ENCODE results near the gene CNPPD1.

DNA sequence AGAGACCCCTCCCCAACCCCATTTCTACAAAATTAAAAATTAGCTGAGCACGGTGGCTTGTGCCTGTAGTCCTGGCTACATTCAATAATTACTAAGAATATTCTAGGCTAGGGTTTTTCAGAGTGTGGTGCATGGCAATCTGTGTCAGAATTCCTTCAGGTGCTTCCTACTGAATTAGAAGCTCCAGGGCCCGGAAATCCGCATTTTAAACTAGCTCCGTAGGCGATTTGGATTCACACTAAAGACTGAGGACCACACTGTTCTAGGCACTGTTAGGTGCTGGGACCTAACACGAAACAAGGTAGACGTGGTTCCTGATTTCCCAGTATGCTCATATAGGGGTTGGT is 29.2 kb upstream of the CNPPD1 start:
- TF ChIP-seq CTCF (conservative IDR thresholded peaks at IDR 0.05; ENCODE audit: low read depth, low read length) = no peak
- TF ChIP-seq EZH2phosphoT487 (IDR thresholded peaks at IDR 0.05; ENCODE audit: borderline replicate concordance, low read length) = no peak
